ENCODE data around the gene PCDHB12. TPM values are rescaled to one million over a fixed set of nuclear protein-coding genes. Genes with fewer than 3 reads are reported as not detected.

PCDHB12 gene
- polyA plus RNA-seq, 3 donors: not detected

DNA sequence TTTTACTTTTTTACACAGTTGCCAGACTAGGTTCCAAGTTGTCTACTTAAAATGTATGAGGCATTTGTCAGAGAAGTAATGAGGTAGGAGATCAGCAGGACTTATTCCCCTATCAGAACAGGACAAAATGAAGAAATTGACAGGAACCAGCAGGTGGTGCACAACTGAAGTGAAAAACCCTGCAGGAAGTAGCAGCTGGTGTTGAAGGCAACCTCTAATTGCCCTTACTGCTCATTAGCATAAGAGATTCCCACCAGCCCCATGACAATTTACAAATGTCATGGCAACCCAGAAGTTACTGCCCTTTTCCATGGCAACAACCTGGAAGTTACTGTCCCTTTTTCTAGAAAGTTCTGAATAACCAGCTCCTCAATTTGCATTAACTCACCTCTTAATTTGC lies 42.1 kb downstream of the PCDHB12 start:
- H3K36me3 ChIP-seq (replicated peaks in 1 of 2; ENCODE audit: control insufficient read depth in 1 of 2, insufficient read depth in 2 of 2, low read length in 2 of 2): no peaks in the 10 kb centered on the region
- TF ChIP-seq, protein P1, sequence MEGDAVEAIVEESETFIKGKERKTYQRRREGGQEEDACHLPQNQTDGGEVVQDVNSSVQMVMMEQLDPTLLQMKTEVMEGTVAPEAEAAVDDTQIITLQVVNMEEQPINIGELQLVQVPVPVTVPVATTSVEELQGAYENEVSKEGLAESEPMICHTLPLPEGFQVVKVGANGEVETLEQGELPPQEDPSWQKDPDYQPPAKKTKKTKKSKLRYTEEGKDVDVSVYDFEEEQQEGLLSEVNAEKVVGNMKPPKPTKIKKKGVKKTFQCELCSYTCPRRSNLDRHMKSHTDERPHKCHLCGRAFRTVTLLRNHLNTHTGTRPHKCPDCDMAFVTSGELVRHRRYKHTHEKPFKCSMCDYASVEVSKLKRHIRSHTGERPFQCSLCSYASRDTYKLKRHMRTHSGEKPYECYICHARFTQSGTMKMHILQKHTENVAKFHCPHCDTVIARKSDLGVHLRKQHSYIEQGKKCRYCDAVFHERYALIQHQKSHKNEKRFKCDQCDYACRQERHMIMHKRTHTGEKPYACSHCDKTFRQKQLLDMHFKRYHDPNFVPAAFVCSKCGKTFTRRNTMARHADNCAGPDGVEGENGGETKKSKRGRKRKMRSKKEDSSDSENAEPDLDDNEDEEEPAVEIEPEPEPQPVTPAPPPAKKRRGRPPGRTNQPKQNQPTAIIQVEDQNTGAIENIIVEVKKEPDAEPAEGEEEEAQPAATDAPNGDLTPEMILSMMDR (IDR thresholded peaks at IDR 0.05): no peak
- H3K4me3 ChIP-seq (replicated peaks in 1 of 3; ENCODE audit: low read depth in 2 of 3, low read length in 3 of 3): no peak overlapping the region
- no peak overlapping the region for H3K27ac Mint-ChIP-seq
- H3K4me1 Mint-ChIP-seq: no peaks in the 10 kb centered on the region
- H3K27ac ChIP-seq (ENCODE audit: low read depth in 1 of 2, low read length in 2 of 2): no peak overlapping the region
- no peaks in the 10 kb centered on the region for H4K20me1 ChIP-seq (ENCODE audit: insufficient read depth, low read length)
- H3K4me3 Mint-ChIP-seq: no peak overlapping the region
- no peaks in the 10 kb centered on the region for H3K27me3 ChIP-seq (ENCODE audit: control insufficient read depth in 2 of 2, insufficient read depth in 2 of 2, low read length in 2 of 2)
- peaks cover 29 to 73% (median 58%) of the 10 kb centered on the region in 7 donors for H3K9me3 Mint-ChIP-seq
- intact Hi-C loops (cut with micrococcal nuclease): no loop called here
- no peak overlapping the region for H3K9ac ChIP-seq (ENCODE audit: insufficient read depth, low read length, poor library complexity, severe bottlenecking)
- H3K36me3 Mint-ChIP-seq: no peaks in the 10 kb centered on the region
- H3K4me1 ChIP-seq (ENCODE audit: control insufficient read depth in 1 of 2, insufficient read depth in 2 of 2, low read length in 2 of 2): no peaks in the 10 kb centered on the region
- peaks cover 35 to 91% of the 10 kb centered on the region in 2 donors for H3K9me3 ChIP-seq (replicated peaks in 1 of 2; ENCODE audit: control insufficient read depth in 1 of 2, insufficient read depth in 1 of 2, low read length in 2 of 2)
- no peak overlapping the region for H2AFZ ChIP-seq (ENCODE audit: insufficient read depth, low read depth, low read length, poor library complexity, severe bottlenecking)
- DNase-seq: no peak
- peaks cover 0 to 5% (median 0%) of the 10 kb centered on the region in 3 donors for H3K27me3 Mint-ChIP-seq (ENCODE audit: low read depth in 3 of 3)
- H3K4me2 ChIP-seq (replicated peaks; ENCODE audit: extremely low read depth, low read length, poor library complexity, severe bottlenecking): no peak overlapping the region
- no peaks in the 10 kb centered on the region for H3K79me2 ChIP-seq (ENCODE audit: insufficient read depth, low read length)

DNA sequence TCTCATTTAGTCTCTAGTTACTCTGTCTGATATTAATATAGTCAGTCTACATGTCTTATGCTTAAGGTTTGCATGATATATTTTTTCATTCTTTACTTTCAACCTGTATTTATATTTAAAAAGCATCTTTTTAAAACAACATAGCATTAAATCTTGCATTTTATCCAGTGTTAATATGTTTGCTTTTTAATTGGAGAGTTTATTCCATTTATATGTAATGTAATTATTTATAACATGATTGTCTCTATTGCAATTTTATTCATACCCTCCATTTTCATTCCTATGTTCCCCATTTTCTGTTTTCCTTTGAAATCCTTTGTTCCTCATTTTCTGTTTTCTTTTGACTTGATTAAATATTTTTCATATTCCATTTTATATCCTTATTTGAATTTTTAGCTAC lies 49.9 kb downstream of the PCDHB12 start:
- peak overlapping the region in 1 of 2 donors; percentile 19 for H3K4me3 Mint-ChIP-seq
- Histone ChIP-seq H3K36me3 (replicated peaks in 1 of 2; ENCODE audit: control insufficient read depth in 1 of 2, insufficient read depth in 2 of 2, low read length in 2 of 2) (no peaks in the 10 kb centered on the region), H3K79me2 (ENCODE audit: insufficient read depth, low read length) (no peaks in the 10 kb centered on the region), H3K4me3 (replicated peaks in 1 of 3; ENCODE audit: low read depth in 2 of 3, low read length in 3 of 3) (no peak overlapping the region), H3K9ac (ENCODE audit: insufficient read depth, low read length, poor library complexity, severe bottlenecking) (no peak overlapping the region), H3K9me3 (replicated peaks in 1 of 2; ENCODE audit: control insufficient read depth in 1 of 2, insufficient read depth in 1 of 2, low read length in 2 of 2) (peaks cover 40 to 96% of the 10 kb centered on the region in 2 donors), H3K4me2 (replicated peaks; ENCODE audit: extremely low read depth, low read length, poor library complexity, severe bottlenecking) (no peak overlapping the region), H3K4me1 (ENCODE audit: control insufficient read depth in 1 of 2, insufficient read depth in 2 of 2, low read length in 2 of 2) (no peaks in the 10 kb centered on the region), H4K20me1 (ENCODE audit: insufficient read depth, low read length) (no peaks in the 10 kb centered on the region), H2AFZ (ENCODE audit: insufficient read depth, low read depth, low read length, poor library complexity, severe bottlenecking) (no peak overlapping the region), H3K27me3 (ENCODE audit: control insufficient read depth in 2 of 2, insufficient read depth in 2 of 2, low read length in 2 of 2) (no peaks in the 10 kb centered on the region), H3K27ac (ENCODE audit: low read depth in 1 of 2, low read length in 2 of 2) (no peak overlapping the region)
- no peak overlapping the region for H3K27ac Mint-ChIP-seq
- H3K27me3 Mint-ChIP-seq (ENCODE audit: low read depth in 3 of 3): peaks cover 0 to 4% (median 0%) of the 10 kb centered on the region in 3 donors
- H3K9me3 Mint-ChIP-seq: peaks cover 15 to 91% (median 78%) of the 10 kb centered on the region in 7 donors
- no peaks in the 10 kb centered on the region for H3K36me3 Mint-ChIP-seq
- intact Hi-C loops (cut with micrococcal nuclease): no loop called here
- TF ChIP-seq, protein P1 (IDR thresholded peaks at IDR 0.05): no peak
- no peak for DNase-seq
- H3K4me1 Mint-ChIP-seq: no peaks in the 10 kb centered on the region

Data from CD14-positive monocyte (primary cell).